Bronchial epithelial cell (primary cell): ENCODE measurements around the gene GPR142. TPM values are rescaled to one million over a fixed set of nuclear protein-coding genes. Genes with fewer than 3 reads are reported as not detected.

Source experiments
- DNase-seq: peaks from one replicate; pipeline ENCODE4 v3.0.0-alpha.2; 2010; ENCODE audit warnings: low read depth
- FAIRE-seq: peaks from 2 replicates; lab custom pipeline; 2011; peaks lifted over from hg19 to GRCh38; lab: Jason Lieb, UNC
- H3K27me3 ChIP-seq: 2 replicates; pipeline ENCODE4 v1.5.1; 2011; ENCODE audit warnings: low read length; ENCODE audit not compliant: control insufficient read depth, insufficient read depth
- H3K36me3 ChIP-seq: 2 replicates; pipeline ENCODE4 v1.5.1; 2011; ENCODE audit warnings: low read length; ENCODE audit not compliant: control insufficient read depth, insufficient read depth
- H3K4me3 ChIP-seq: 2 replicates; pipeline ENCODE4 v1.5.1; 2011; ENCODE audit warnings: mild to moderate bottlenecking, low read depth, low read length, control low read depth
- total RNA-seq: library from RNA; depleted of rRNA; stranded (reverse); fragments of >200 nt; gene quantifications from 2 replicates; pipeline ENCODE4 v1.2.1, GENCODE V29; 2014
- TF ChIP-seq, protein P1 (sequence below): IDR thresholded peaks from 2 replicates; pipeline ENCODE4 v1.5.1; 2011; ENCODE audit warnings: mild to moderate bottlenecking, moderate library complexity, low read length, control low read depth, inconsistent platforms; ENCODE audit not compliant: insufficient read depth, severe bottlenecking

Gene GPR142
- total RNA-seq, 1 donor from 2014 or later: not detected

DNA sequence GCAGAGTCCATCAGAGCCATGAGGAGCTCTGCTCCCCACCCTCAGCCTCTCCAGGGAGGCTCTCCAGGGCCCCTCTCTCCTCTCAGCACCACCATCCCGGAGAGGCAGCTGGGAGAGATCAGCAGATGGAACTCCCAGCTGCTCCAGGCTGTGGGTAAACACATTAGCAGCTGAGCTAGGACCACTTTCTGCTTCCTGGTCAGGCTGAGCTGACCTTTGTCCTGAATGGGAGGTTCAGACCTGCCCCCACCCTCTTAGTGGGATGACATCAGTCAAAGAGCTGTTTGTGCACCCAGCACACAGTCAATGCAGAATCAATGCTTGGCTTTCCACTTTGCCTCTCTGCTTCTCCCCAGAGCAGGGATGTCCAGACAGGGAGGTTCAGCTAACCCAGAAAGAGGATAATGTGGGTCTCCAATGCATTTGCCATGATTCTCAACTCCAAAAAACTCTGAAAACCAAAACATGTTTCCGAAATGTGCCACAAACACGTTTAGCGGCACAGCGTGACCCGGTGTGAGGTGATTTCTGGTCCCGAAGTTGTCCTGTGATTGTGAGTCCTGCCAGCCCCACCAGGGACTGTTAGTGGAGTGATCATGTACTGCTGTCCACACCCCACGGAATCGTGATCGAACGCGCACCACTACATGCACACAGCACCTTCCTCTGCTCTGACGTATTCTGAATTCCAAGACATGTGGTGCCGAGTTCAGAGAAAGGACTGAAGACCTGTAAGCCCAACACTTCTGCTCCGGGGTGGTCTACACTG lies 6.7 kb downstream of the GPR142 start:
- Histone ChIP-seq H3K4me3 (no peak overlapping the region), H3K36me3 (no peaks in the 10 kb centered on the region), H3K27me3 (peaks cover 3% of the 10 kb centered on the region)
- TF ChIP-seq, protein P1, sequence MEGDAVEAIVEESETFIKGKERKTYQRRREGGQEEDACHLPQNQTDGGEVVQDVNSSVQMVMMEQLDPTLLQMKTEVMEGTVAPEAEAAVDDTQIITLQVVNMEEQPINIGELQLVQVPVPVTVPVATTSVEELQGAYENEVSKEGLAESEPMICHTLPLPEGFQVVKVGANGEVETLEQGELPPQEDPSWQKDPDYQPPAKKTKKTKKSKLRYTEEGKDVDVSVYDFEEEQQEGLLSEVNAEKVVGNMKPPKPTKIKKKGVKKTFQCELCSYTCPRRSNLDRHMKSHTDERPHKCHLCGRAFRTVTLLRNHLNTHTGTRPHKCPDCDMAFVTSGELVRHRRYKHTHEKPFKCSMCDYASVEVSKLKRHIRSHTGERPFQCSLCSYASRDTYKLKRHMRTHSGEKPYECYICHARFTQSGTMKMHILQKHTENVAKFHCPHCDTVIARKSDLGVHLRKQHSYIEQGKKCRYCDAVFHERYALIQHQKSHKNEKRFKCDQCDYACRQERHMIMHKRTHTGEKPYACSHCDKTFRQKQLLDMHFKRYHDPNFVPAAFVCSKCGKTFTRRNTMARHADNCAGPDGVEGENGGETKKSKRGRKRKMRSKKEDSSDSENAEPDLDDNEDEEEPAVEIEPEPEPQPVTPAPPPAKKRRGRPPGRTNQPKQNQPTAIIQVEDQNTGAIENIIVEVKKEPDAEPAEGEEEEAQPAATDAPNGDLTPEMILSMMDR: no peak
- FAIRE-seq (no peak), DNase-seq (no peak)

DNA sequence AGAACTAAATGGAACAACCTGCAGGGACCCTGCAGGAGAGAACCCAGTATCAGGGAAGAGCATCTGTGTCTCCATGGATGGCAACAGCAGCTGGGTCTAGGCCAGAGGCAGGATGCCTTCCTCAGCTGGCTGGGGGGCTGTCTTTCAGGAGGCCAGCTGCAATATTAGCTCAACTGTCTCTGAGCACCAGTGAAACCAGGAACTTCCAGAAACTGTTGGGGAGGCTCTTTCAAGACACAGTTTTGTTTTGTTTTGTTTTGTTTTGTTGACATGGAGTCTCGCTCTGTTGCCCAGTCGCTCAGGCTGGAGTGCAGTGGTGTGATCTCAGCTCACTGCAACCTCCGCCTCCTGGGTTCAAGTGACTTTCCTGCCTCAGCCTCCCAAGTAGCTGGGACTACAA lies 7.6 kb downstream of the GPR142 start:
- peaks cover 3% of the 10 kb centered on the region for H3K27me3 ChIP-seq
- DNase-seq: no peak
- no peak overlapping the region for H3K4me3 ChIP-seq
- no peaks in the 10 kb centered on the region for H3K36me3 ChIP-seq
- FAIRE-seq: no peak
- TF ChIP-seq, protein P1: no peak

DNA sequence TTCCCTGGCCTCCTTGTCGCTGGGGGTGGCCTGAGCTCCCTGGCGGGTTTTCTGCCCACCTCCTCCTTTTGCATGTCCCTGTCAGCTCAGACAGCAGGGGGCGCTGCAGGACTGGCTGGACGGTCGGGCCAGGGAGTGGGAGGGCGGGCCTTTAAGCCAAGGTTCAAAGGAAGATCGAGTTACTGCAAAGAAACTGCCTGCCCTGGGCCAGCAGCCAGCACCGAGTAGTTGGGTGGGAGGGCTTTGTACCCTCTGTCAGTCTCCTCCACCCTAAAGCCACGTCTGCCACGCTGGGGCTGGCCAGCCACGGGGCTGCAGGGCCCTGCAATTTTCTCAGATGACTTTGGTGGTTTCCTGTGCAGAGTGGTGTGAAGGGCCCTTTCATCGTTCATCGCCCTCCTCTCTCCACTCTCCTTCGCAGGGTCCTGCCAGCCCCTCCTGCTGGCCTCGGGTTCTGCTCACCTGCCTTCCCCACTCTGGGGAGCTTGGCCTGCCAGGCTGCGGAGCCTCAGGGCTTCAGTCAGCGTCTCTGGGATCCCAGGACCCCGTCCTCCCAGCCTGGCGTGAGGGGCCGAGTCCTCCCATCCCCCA lies 12.3 kb downstream of the GPR142 start:
- DNase-seq: peak; percentile 50

DNA sequence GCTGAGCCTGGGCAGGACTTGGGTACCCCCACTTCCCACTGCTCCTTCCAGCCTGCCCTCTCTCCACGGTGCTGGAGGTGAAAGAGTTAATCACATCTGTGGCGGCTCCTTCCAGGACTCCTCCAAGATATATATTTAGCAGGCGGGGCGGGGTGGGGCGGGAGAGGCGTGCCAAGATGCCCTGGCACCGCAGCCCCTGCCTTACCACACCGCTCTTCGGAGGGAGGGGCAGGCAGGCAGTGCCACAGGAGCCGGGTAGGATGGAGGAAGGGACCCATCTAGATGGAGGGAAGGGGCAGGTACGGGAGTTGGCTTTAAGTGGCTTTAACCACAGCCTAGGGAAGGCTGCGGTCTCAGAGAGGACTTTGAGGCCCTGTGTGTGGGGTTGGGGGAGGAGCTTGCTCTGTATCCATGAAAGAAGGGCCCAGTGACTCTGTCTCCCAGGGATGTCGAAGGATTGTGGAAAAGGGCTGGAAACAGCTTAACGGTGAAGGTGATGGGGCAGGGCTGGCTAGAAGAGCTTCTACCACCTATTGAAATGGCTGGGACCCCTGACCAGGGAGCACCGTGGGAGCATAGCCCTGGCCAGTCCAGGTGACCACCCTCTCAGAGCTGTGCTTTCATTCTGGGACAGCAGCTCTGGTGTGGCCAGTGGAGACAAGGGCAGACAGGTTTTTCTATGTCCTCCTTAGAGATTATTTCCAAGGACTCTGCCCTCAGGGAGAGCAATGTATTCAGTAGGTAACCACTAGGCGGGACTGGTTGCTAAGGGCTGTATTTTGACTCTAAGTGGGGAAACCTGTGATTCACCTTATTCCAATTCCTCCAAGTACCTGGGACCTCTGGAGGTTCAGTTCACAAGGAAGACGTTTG lies 13.0 kb downstream of the GPR142 start:
- Histone ChIP-seq H3K4me3 (no peak overlapping the region), H3K27me3 (no peaks in the 10 kb centered on the region), H3K36me3 (no peaks in the 10 kb centered on the region)
- DNase-seq (peak; percentile 79), FAIRE-seq (peak; percentile 7)
- TF ChIP-seq, protein P1: peak; percentile 53

More for the DNA sequence above, 12.3 kb downstream of the GPR142 start:
- FAIRE-seq: no peak
- TF ChIP-seq, protein P1: peak; percentile 91
- no peaks in the 10 kb centered on the region for H3K27me3 ChIP-seq
- no peak overlapping the region for H3K4me3 ChIP-seq
- no peaks in the 10 kb centered on the region for H3K36me3 ChIP-seq

DNA sequence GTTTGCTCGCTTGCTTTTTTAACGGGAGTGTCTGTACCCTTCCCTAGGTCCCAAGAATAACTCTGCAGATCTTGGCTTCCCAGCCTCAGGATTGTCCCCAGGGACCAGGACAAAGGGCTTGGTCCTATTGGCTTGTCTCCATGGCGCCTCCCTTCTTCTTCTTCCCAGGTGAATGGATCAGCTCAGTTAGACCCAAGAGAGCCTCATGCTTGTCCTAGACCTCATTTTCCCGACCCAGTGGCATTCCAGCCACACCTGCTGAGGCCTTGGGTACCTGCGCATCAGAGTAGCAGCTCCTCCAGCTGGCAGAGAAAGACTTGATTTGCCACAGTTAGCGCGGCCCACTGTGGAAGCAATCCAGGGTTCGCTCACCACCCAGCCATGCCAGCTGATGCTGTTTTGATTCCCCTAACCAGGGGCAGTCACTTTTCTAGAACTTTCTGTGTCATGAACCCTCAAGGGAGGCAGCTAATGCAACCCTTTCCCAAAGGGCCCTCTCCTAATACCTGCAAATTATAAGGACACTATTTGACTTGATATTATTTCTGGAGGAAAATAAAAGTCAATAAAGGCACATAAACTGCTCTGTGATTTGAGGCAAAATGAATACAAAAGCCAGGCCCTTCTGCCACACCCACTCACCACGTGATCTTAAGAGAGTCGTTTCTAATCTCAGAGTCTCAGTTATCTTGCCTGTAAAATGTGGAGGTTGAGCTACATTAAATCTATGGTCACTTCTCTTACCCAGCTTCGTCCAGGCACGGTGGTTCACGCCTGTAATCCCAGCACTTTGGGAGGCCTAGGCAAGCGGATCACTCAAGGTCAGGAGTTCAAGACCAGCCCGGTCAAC lies 13.9 kb downstream of the GPR142 start:
- DNase-seq (no peak), FAIRE-seq (no peak)
- Histone ChIP-seq H3K36me3 (no peaks in the 10 kb centered on the region), H3K27me3 (no peaks in the 10 kb centered on the region), H3K4me3 (no peak overlapping the region)
- TF ChIP-seq, protein P1: no peak
